GM19463 (cell line): ENCODE results near the gene RXRB.
A peak's percentile ranks its signal among the peaks of the same experiment; 100 is the strongest.

ENCODE experiments used
- ATAC-seq: cut with Tn5 transposase; IDR thresholded peaks from one replicate; pipeline ENCODE4 v1.9.1; 2021; ENCODE audit warnings: mild to moderate bottlenecking, moderate library complexity; ENCODE audit not compliant: unreplicated experiment

The RXRB gene

GRCh38 chr6:33212857-33213165, 12.3 kb upstream of the RXRB start:
- ATAC-seq, result no peak

GRCh38 chr6:33211666-33212422, 11.4 kb upstream of the RXRB start:
- no peak for ATAC-seq

- ATAC-seq, result no peak
Measured at GRCh38 chr6:33211136-33211535, 10.7 kb upstream of the RXRB start.

DNA sequence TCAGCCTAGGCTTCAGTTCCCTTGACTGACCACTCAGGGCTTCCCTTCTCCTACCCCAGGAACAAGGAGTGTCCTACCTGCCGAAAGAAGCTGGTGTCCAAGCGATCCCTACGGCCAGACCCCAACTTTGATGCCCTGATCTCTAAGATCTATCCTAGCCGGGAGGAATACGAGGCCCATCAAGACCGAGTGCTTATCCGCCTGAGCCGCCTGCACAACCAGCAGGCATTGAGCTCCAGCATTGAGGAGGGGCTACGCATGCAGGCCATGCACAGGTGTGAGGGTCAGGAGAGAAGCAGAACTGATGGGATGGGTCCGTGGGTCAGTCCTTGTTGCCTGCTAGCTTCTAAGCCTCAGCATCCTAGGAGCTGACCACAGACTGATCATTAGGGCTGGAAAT, 9.4 kb upstream of the RXRB start:
- no peak for ATAC-seq

- ATAC-seq, result peak; percentile 43
Measured at GRCh38 chr6:33208091-33208967, 7.9 kb upstream of the RXRB start, which contains the start of gene RING1. Gene RING1, plus strand, starts transcription at chr6:33208500. Its CDS starts 323 bp downstream, at chr6:33208823.

DNA sequence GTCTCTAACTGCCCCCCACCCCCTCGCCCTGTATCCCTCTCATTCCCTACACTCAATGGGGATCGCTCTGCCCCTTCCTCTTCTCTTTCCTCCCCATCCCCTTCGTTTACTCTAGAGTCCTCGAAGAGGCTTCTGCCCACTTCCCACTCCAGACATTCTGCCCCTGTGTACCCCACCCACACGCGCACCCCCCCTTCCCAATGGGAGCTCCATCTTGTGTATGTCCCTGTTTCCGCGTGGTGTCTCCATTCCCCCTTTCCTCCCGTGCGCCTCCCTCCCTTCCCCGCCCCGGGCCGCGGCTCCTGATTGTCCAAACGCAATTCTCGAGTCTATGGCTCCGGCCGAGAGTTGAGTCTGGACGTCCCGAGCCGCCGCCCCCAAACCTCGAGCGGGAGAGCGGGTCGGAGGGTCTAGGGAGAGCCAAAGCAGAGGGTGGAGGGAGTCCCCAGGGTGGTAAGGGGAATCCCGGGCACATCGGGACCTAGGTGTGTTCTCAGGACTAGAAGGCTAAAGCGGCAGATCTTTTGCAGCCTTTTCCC, 7.2 kb upstream of the RXRB start:
- ATAC-seq, result no peak

DNA sequence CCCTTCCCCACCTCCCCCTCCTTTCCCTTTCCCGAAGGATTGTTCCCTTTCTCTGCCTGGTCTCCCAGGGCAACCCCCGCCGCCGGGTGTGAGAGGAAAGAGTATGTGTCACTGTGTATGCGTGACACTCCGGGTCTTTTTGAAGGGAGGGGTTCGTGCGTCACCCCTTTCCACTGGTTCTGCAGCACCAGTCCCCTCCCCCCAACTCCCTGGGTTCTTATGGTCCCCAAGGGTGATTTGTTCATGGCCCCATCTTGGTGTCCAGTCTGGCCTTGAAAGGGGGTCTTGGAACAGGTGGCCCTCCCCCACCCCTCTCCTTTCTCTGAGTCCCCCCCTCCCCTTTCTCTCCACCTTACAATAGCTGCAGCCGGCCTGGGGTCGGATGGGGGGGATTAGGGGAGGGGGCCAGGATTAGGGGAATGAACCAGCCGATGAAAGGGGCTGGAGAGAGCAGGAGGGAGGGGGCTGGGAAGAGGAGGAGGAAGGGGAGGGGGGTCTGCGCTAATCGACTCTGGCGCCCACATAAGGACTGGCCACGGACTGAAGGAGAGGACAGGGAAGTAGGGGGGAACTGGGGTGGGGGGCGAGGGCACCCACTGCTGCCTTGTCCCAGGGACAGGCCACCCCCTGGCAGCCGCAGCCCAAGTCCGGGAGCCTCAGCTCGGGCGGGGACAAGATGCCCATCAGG, 6.5 kb upstream of the RXRB start:
- no peak for ATAC-seq

- no peak for ATAC-seq
Measured at GRCh38 chr6:33206027-33206863, 5.8 kb upstream of the RXRB start.

DNA sequence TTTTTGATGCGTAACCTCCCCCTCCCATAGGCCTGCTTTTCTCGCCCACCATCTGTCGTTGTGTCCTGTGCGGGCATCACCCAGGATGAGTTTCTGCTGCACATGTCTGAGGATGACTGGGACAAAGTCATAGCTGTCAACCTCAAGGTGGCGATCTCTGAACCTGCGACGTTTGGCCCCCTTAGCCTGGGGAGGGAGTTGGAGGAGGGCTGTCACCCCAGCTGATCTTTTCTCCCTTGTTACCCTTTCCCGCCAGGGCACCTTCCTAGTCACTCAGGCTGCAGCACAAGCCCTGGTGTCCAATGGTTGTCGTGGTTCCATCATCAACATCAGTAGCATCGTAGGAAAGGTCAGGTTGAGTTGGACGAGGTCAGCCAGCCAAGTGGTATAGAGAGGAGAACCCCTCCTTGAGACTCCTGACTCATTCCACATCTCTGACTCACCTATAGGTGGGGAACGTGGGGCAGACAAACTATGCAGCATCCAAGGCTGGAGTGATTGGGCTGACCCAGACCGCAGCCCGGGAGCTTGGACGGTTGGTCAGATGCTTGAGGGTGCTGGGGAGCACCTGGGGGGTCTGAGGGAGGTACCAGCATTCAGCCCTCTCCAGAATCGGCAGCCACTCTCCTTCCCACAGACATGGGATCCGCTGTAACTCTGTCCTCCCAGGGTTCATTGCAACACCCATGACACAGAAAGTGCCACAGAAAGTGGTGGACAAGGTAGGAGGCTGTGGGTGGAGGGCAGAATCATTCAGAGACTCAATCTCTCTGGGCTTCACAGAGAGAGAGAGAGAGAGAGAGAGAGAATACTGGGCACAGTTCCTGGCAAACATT, 4.9 kb upstream of the RXRB start:
- no peak for ATAC-seq

DNA sequence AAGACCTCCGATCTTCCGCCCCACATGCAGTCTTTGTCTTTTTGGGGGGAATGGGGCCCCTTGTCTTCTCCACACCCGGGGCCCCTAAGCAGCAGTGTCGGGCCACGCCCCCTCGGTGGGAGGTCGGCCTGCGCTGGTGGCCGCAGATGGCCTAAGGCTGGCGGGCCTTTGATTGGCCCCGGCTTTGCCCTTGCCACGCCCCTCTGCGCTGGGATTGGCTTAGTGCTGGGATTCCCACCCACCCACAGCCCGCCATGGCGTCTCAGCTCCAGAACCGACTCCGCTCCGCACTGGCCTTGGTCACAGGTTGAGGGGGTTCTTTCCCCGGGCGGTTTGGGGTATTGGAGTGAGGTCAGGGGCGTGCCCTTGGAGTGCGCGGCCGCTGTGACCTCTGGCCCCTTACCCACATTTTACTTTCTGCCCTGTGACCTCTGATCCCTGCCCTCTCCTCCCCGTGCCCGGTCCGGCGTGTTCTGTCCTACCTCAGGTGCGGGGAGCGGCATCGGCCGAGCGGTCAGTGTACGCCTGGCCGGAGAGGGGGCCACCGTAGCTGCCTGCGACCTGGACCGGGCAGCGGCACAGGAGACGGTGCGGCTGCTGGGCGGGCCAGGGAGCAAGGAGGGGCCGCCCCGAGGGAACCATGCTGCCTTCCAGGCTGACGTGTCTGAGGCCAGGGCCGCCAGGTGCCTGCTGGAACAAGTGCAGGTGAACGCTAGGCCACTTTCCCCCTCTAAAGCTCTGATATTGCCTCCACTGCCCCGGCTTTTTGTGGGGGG, 4.1 kb upstream of the RXRB start, which contains the start of gene HSD17B8:
TSS of gene HSD17B8 (plus strand) at position 241 of the 776 bp plus-strand sequence. CDS start at position 255, 14 bp downstream.
- ATAC-seq, result peak; percentile 64

DNA sequence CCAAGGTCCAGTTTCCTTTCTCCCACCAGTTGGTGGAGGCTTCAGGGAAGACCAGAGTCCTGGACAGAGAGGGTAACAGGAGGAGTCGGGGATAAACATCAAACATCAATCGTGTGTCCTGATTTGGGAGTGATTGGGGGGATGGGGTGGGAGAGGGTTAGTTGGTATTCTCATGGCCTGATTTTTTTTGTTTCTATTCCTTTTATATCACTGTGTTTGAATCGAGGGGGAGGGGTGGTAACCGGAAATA, 3.6 kb upstream of the RXRB start:
- no peak for ATAC-seq

DNA sequence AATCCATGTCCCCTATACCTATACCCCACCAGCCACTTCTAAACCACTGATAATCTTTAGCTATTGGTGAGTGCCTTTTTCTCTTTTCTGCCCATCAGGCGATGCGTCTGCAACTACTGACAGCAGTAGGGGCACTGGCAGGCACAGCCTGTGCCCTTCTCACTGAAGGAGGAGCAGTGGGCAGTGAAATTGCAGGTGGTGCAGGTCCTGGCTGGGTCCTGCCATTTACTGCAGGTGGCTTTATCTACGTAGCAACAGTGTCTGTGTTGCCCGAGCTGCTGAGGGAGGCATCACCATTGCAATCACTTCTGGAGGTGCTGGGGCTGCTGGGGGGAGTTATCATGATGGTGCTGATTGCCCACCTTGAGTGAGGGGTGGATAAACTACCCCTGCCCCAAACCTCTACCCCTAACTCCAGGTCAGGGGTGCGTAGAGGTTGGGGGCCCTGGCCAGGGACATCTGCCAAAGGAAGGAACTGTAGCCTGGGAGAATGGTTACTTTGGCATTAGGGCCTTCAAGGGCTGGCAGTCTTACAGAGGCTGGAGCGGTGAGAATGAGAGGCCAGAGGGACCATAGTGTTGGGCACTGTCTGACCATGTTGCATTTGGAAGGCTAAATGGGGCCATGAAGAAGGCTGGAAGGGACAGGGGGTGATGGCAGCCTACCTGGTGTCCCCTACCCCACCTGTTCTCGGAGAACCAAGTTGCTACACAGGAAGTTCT, 3.1 kb upstream of the RXRB start:
- ATAC-seq, result no peak

GRCh38 chr6:33202799-33203198, 2.3 kb upstream of the RXRB start:
- no peak for ATAC-seq

DNA sequence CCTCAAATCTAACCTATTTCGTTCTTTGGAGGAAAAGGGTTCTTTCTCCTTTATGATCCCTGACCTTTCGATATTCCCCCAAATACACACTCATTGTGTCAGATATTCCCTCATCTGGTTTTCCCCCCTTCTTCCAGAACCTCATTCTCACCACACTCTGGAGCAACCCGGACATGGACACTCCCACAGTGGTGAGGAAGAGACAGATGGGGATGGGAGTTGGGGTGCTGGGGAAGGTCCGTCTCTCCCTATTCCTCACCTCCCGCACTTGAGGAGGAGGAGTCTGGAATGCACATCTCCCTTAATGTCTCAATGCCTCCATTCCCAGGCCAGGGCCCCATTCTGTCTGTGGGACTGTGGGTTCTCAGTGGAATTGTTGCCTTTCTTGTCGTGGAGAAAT, 1.5 kb upstream of the RXRB start:
- no peak for ATAC-seq

DNA sequence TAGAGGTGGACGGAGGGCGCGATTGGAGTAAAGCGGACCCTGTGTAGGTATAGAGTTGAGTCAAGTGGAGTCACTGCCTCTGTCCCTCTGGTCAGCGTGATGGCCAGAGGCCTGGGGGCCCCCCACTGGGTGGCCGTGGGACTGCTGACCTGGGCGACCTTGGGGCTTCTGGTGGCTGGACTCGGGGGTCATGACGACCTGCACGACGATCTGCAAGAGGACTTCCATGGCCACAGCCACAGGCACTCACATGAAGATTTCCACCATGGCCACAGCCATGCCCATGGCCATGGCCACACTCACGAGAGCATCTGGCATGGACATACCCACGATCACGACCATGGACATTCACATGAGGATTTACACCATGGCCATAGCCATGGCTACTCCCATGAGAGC, 681 bp upstream of the RXRB start:
- no peak for ATAC-seq

DNA sequence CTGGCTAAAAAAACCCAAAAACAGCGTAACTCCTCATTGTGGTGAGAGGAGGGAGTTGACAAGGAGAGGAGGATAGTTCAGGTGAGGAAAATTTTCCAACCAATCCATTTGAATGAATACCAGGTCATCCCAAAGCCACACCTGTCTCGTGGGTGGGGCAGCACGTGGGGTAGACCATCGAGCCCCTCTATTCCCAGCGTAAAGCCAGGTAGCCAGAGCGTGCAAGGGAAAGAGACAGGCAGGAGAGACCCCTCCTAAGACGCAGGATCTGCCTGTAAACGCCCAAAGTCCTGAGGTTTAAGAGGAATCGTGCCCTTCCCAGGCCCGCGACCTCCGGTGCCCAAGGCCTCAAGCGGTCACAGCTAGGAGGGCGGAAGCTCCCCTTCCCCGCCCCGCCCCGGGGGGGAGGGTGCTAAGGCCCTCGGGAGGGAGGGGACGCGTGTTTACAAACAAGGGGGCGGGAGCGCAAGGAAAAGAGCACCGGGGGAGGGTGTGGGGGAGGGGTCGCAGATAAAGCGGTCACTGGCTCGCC, 712 bp downstream of the RXRB start:
- ATAC-seq, result peak; percentile 31

DNA sequence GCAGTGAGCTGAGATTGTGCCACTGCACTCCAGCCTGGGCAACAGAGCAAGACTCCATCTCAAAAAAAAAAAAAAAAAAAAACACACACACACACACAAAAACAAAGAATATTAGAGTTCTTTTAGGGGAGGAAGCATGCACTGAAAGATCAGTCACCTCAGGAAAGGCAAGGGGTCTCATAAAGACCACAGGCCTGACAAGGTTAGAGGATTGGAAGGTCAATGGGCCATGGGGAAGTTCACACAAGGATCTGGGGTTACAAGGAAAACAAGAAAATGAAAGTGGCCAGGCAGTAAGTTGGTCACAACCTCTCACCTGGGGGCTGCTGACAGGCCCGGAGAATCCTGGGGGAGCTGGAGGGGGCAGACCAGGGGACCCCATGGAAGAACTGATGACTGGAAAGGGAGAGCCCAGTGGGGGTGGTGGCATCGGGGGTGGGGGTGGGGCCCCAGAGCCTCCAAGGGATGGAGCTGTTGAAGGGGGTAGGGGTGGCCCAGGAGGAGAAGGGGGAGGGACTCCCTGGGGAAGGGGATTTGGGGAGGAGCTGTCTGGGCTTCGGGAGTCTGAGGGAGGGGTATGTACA, 1.5 kb downstream of the RXRB start:
- no peak for ATAC-seq
